HUDEP-2 (cell line): ENCODE measurements around the gene KIF12.

Source experiments
- DNase-seq, 76 experiments: peaks; one replicate each; lab custom pipeline; 2025; ENCODE audit not compliant: unreplicated experiment in 76 of 76; lab: John Stamatoyannopoulos, UW

Gene KIF12

DNA sequence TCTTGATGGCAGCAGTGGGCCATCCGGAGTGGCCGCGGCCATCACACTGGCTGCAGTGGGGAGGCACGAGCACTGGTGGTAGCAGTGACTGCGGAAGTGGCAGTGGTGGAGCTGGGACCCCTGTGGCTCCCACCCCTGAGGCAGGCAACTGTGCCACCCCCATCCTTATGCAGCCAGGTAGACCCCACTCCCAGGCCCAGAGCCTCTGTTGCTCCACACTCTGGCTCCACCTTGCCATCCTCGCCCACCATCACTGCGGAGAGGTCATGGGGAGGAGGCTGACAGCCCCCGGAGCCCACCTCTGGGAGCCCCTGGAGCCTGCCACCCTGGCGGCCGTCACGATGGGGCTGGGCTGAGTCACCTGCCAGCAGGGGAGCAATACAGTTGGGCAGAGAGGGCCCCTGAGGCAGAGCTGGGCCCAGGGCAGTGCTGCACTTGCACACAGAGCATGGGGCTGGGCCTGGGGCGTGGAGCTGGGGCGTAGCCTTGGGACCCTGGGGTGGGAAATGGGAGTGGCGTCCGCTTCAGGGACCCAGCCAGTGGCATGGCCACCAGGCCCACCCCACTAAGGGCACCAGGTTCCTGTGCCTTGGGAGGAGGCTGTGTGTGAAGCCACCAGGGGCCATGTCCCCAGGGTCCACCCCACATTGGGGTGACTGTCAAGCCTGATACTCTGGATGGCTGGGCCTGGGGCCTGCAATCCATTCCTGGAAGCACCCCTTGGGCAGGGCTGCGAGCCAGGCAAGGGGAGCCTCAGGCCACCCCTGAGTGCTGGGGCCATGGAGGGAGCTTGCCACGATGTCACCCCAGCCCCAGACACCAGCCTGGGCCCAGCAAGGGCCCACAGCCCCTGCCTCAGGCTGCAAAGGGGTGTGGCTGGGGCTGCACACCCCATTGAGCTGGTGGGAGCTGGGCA lies 28.6 kb downstream of the KIF12 start:
- no peak for DNase-seq

- no peak for DNase-seq
Measured at GRCh38 chr9:114069476-114070187, 29.5 kb downstream of the KIF12 start.

DNA sequence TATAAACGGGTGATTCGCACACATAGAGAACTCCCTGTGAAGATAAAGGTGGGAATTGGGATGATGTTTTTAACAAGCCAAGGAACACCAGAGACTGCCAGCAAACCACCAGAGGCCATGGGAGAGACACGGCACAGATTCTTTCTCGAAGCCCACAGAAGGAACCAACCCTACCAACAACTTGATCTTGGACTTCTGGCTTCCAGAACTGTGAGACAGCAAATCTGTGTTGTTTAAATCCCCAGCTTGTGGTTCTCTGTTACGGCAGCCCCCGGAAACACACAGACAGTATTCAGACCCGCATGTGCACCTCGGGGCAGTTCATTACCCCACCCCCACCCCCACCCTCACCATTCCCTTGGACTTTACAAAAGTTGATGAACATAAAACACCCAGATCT lies 33.8 kb downstream of the KIF12 start:
- DNase-seq, result no peak

DNA sequence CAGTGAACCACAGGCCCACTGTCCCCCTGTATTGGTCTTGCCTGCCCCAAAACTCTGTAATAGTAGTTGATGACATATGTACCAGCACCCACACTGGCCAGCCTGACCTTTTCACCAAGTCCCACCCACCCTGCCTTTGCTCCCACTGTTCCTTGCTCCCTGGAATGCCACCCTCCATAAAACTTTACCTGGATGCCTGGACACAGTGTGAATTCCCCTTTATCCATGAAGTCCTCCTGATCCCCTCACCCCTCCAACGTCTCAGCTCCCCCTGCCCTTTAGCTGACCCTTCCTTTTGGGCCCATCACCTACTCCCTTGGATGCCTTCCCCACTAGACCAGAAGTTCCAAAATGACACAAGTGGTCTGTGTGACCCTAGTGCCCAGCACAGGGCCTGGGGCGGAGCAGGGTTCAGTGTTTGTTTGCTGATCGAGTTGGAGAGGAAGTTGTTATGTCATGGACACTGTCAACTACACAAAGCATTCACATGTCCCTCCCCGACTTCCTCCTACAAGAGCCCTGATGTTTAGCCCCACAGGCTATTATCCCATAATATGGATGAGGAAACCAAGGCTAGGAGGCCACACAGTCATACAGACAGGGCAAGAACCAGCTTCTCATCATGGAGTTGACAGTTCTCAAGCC lies 37.1 kb downstream of the KIF12 start:
- DNase-seq, result no peak

- no peak for DNase-seq
Measured at GRCh38 chr9:114061292-114061691, 37.8 kb downstream of the KIF12 start.

DNA sequence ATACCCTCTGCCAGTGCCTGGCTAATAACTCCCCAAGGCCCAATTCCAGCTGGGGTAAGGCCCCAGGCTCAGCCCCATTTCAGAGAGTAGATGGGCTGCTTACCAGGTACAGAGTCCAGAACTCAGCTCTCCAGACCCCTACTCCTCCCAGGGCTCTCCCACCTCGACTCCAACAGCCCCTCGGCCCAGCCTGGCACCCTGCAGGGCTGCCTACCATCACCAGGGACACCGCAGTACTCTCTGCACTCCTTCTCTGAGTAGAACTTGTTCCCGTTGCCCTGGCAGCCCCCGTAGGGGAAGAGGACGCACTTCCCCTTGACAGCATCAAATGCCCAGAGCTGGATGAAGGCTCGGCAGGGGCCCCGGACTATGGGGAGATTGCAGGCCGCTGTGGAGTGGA lies 38.4 kb downstream of the KIF12 start:
- no peak for DNase-seq

- no peak for DNase-seq
Measured at GRCh38 chr9:114060070-114060469, 39.0 kb downstream of the KIF12 start.

DNA sequence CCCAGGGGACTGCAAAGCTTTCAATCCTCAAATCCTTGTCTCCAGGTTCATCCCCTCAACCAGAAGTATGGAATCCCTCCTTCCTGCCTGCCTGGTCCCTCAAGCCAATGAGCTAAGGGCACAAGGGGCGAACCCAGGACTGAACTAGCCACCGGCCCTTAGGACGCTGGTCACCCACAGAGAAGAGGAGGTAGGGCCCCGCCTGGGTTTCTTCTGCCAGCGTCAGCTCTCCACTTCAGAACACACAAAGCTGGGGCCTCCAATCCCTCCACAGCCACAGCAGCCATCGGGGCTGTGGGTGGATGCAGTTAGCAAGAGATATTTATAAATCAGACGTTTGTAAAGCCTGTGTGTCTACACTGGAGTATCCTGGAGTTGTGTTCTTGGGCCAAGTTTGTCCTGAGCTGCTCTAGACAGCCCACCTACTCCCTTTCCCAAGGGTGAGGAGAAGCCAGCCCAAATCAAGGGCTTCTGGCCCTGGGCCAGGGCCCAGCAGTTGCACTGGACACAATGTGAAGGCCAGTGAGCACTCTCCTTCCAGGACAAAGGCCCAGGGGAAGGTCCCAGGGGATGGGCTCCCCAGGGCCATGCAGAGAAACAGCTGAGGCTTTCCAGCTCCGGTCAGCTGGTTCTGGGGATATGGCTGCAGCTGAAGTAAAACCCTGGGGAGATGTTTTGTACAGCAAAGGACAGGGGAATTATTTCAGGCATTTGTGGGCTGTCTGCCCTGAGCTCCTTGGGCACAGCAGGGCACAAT lies 39.9 kb downstream of the KIF12 start:
- no peak for DNase-seq

GRCh38 chr9:114058688-114059046 lies 40.4 kb downstream of the KIF12 start:
- DNase-seq, result no peak

GRCh38 chr9:114057161-114057885 lies 41.8 kb downstream of the KIF12 start:
- no peak for DNase-seq

- DNase-seq, result no peak
Measured at GRCh38 chr9:114056527-114056926, 42.6 kb downstream of the KIF12 start.

- DNase-seq, result no peak
Measured at GRCh38 chr9:114055894-114056293, 43.2 kb downstream of the KIF12 start.

GRCh38 chr9:114055061-114055460 lies 44.0 kb downstream of the KIF12 start:
- no peak for DNase-seq

- DNase-seq, result no peak
Measured at GRCh38 chr9:114054191-114054690, 44.9 kb downstream of the KIF12 start.

DNA sequence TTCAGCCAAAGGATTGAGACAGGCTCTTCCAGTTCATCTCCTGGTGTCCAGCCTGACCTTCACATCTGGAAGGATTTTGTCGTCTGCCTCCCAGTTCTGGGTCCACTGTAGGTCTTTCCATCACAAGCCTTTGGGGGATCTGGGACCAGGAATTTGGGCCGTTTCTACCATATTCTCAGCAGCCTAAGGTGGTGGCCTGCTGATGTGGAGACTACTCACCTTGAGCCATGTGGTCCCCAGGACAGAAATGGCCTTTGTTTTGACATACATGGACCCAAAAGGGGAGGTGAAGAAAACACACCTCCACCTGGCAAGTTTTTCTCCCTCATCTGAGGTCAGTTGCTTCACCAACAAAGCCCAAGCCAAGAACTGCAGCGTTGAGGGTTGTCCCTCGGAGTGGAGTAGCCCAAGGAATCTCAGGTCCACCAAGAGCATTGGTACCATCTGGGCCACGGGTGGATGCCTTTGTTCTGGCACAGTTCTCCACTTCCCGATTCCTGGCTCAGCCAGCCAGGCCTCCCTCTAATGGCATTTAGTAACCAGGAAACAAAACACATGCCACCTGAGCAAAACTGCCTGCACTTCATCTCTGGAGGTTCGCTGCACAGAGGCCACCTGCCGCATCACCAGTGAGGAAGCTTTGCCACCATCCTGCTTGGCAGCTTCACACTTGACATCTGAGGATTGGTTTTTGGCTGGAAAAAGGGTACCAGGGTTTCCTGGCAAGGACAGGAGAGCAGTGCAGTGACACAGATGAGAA lies 45.7 kb downstream of the KIF12 start:
- DNase-seq, result no peak

- no peak for DNase-seq
Measured at GRCh38 chr9:114051706-114052105, 47.4 kb downstream of the KIF12 start.

DNA sequence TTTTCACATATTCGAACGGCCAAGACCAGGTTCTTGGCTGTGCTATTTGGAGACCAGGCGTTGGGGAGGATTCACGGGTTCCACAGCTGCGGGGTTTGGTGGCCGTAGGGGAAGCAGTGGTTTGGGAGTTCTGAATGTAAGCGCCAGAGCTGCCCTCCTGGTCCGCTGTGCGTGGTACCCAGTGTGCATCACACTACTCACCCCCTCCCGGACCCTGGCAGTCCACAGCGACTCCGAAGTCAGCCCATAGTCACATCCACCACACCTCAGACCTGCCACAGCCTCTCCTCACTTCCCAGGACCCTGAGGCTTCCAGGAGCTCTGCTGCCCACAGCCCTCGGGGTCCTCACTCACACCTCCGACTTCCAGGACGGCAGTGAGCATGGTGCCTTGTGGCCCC lies 47.8 kb downstream of the KIF12 start:
- DNase-seq, result no peak

- no peak for DNase-seq
Measured at GRCh38 chr9:114050646-114051045, 48.4 kb downstream of the KIF12 start.

DNA sequence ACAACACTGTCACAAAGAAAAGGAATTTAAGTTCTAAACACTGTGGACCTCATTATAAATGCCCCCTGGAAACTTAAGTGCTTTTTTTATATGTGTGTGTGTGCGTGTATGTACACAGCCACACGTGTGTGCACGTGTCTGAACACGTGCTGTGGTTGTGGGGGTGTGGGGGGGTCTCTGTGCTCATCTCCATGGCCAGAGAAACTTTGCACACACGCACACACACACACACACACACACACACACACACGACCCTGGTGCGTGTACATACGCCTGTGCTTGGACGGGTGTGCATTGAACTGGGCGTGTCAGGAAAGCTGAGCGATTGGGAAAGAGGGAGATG lies 48.9 kb downstream of the KIF12 start:
- no peak for DNase-seq
